HCT116 (cell line): ENCODE results near the gene NCAPG2. TPM values are rescaled to one million over a fixed set of nuclear protein-coding genes. Genes with fewer than 3 reads are reported as not detected.

ENCODE experiments used
- ATAC-seq: fragments of 200-7000 bp; cut with Tn5 transposase; 2 replicates; pipeline ENCODE4 v1.9.1; 2020; ENCODE audit warnings: mild to moderate bottlenecking, moderate library complexity
- BruUV-seq: library from RNA; stranded (reverse); fragments of 400-500 nt; replicated peaks from 2 replicates; lab custom pipeline; 2021; lab: Mats Ljungman, UMichigan
- CTCF ChIA-PET: fragments of 300-600 bp; sonication (Branson Sonifier 250); formaldehyde crosslinking; loops from one replicate; lab custom pipeline; 2021; ENCODE audit warnings: antibody characterized with exemption; lab: Charles Lee
- POLR2A ChIA-PET: fragments of 300-600, 350-600 bp; sonication (Branson Sonifier 250); formaldehyde crosslinking; loops from one replicate; lab custom pipeline; 2021; ENCODE audit warnings: antibody characterized with exemption; lab: Charles Lee
- RAD21 ChIA-PET, 2 experiments: fragments of 300-600 bp; sonication (Branson Sonifier 250); formaldehyde crosslinking; loops; one replicate each; lab custom pipeline; 2023; ENCODE audit warnings: low total read pairs in 2 of 2; ENCODE audit not compliant: uncharacterized antibody in 2 of 2, unreplicated experiment in 2 of 2, low non-redundant PET in 1 of 2; lab: Charles Lee
- DNase-seq: peaks from one replicate; pipeline ENCODE4 v3.0.0-alpha.2; 2010; ENCODE audit warnings: low read depth, low spot score
- H2AFZ ChIP-seq: fragments of 200-600 bp; shearing (Covaris generic), sonication (generic); 2 replicates; pipeline ENCODE4 v1.6.1; 2017; ENCODE audit warnings: low read depth, mixed run types, mixed read lengths, antibody characterized with exemption, low read length; ENCODE audit not compliant: poor library complexity, severe bottlenecking
- H3K27ac ChIP-seq: 2 replicates; pipeline ENCODE4 v1.5.1; 2012; ENCODE audit warnings: low read depth, low read length
- H3K27me3 ChIP-seq: fragments of 200-600 bp; sonication (generic); 2 replicates; pipeline ENCODE4 v1.6.1; 2016; ENCODE audit warnings: mixed run types, low read length, mixed read lengths; ENCODE audit not compliant: insufficient read depth
- H3K36me3 ChIP-seq, 2 experiments: fragments of 200-500 bp in 1 of 2; fragments of 200-600 bp in 1 of 2; sonication (Bioruptor generic) in 1 of 2; sonication (generic) in 1 of 2; 2 replicates each; pipeline versions ENCODE4 v1.5.1 to v1.6.1; 2014 to 2016; ENCODE audit warnings: low read length in 2 of 2, inconsistent platforms in 1 of 2, mixed read lengths in 1 of 2, mixed run types in 1 of 2; ENCODE audit not compliant: insufficient read depth in 2 of 2, control insufficient read depth in 1 of 2
- H3K4me1 ChIP-seq, 2 experiments: fragments of 200-600 bp in 1 of 2; sonication (generic) in 1 of 2; 2 replicates each; pipeline versions ENCODE4 v1.5.1 to v1.6.1; 2012 to 2017; ENCODE audit warnings: low read length in 2 of 2, inconsistent platforms in 1 of 2, mild to moderate bottlenecking in 1 of 2, mixed read lengths in 1 of 2, mixed run types in 1 of 2, moderate library complexity in 1 of 2; ENCODE audit not compliant: insufficient read depth in 2 of 2, control insufficient read depth in 1 of 2
- H3K4me2 ChIP-seq: fragments of 200-600 bp; sonication (generic); 2 replicates; pipeline ENCODE4 v1.6.1; 2017; ENCODE audit warnings: mixed run types, low read length, mixed read lengths
- H3K4me3 ChIP-seq, 2 experiments: fragments of 200-600 bp in 1 of 2; sonication (generic) in 1 of 2; replicated peaks in 1 of 2; 2 replicates each; pipeline ENCODE4 v1.5.1; 2011 to 2016; ENCODE audit warnings: low read length in 2 of 2, control low read depth in 1 of 2, low read depth in 1 of 2, mild to moderate bottlenecking in 1 of 2, mixed read lengths in 1 of 2, mixed run types in 1 of 2
- H3K79me2 ChIP-seq: fragments of 200-600 bp; sonication (generic); 2 replicates; pipeline ENCODE4 v1.6.1; 2017; ENCODE audit warnings: mild to moderate bottlenecking, mixed run types, low read length, moderate library complexity, mixed read lengths; ENCODE audit not compliant: insufficient read depth
- H3K9ac ChIP-seq: fragments of 200-600 bp; sonication (generic); 2 replicates; pipeline ENCODE4 v1.6.1; 2016; ENCODE audit warnings: low read length, mixed read lengths
- H3K9me2 ChIP-seq: fragments of 200-600 bp; sonication (generic), shearing (Covaris generic); 2 replicates; pipeline ENCODE4 v1.6.1; 2017; ENCODE audit warnings: mixed run types, mild to moderate bottlenecking, moderate library complexity; ENCODE audit not compliant: insufficient read depth
- H3K9me3 ChIP-seq, 2 experiments: fragments of 200-500 bp in 1 of 2; fragments of 200-600 bp in 1 of 2; sonication (Bioruptor generic) in 1 of 2; sonication (generic) in 1 of 2; 2 replicates each; pipeline ENCODE4 v1.6.1; 2014 to 2017; ENCODE audit warnings: low read length in 2 of 2, mixed read lengths in 2 of 2, inconsistent platforms in 1 of 2, low read depth in 1 of 2, mild to moderate bottlenecking in 1 of 2, mixed run types in 1 of 2, moderate library complexity in 1 of 2; ENCODE audit not compliant: control insufficient read depth in 1 of 2, insufficient read depth in 1 of 2
- H4K20me1 ChIP-seq: fragments of 200-600 bp; sonication (generic), shearing (Covaris generic); 2 replicates; pipeline ENCODE4 v1.6.1; 2017; ENCODE audit warnings: mixed run types, mild to moderate bottlenecking, moderate library complexity; ENCODE audit not compliant: insufficient read depth
- CTCF ChIP-seq, 3 experiments: fragments of 200-600 bp in 1 of 3; sonication (generic) in 1 of 3; IDR thresholded peaks in 2 of 3; conservative IDR thresholded peaks in 1 of 3; 2 replicates each; pipeline ENCODE4 v1.5.1; 2012 to 2017; ENCODE audit warnings: low read depth in 2 of 3, low read length in 2 of 3, antibody characterized with exemption in 1 of 3, borderline replicate concordance in 1 of 3, control low read depth in 1 of 3, mild to moderate bottlenecking in 1 of 3, mixed read lengths in 1 of 3, mixed run types in 1 of 3, moderate library complexity in 1 of 3; ENCODE audit not compliant: insufficient read depth in 1 of 3
- ELF1 ChIP-seq: IDR thresholded peaks from 2 replicates; pipeline ENCODE4 v1.6.1; 2012; ENCODE audit warnings: low read depth, borderline replicate concordance
- EZH2 ChIP-seq: fragments of 200-600 bp; sonication (generic); IDR thresholded peaks from 2 replicates; pipeline ENCODE4 v1.6.1; 2017; ENCODE audit warnings: antibody characterized with exemption, mixed run types
- EZH2phosphoT487 ChIP-seq: fragments of 200-600 bp; IDR thresholded peaks from 2 replicates; pipeline ENCODE4 v1.6.1; 2018; ENCODE audit warnings: antibody characterized with exemption, borderline replicate concordance
- FOSL1 ChIP-seq: IDR thresholded peaks from 2 replicates; pipeline ENCODE4 v1.6.1; 2012; ENCODE audit warnings: low read depth
- MAX ChIP-seq: IDR thresholded peaks from 2 replicates; pipeline ENCODE4 v1.6.1; 2012
- POLR2A ChIP-seq: IDR thresholded peaks from 2 replicates; pipeline ENCODE4 v1.7.0; 2011; ENCODE audit warnings: borderline replicate concordance; ENCODE audit not compliant: insufficient read depth, insufficient read length; ENCODE audit errors: extremely low read depth
- RAD21 ChIP-seq: IDR thresholded peaks from 2 replicates; pipeline ENCODE4 v1.6.1; 2012; ENCODE audit warnings: low read depth, mild to moderate bottlenecking
- TCF7L2 ChIP-seq: IDR thresholded peaks from 2 replicates; pipeline ENCODE4 v1.7.0; 2011; ENCODE audit warnings: borderline replicate concordance, inconsistent platforms; ENCODE audit not compliant: insufficient read depth, insufficient read length; ENCODE audit errors: extremely low read depth
- ZBTB33 ChIP-seq: IDR thresholded peaks from 2 replicates; pipeline ENCODE4 v1.6.1; 2011; ENCODE audit warnings: mild to moderate bottlenecking, low read length, moderate library complexity; ENCODE audit not compliant: insufficient replicate concordance; ENCODE audit errors: extremely low read depth
- ZFX ChIP-seq: fragments of 450-650 bp; IDR thresholded peaks from 2 replicates; pipeline ENCODE4 v1.6.1; 2017
- ZNF274 ChIP-seq: fragments of 200-500 bp; sonication (Bioruptor generic); IDR thresholded peaks from 2 replicates; pipeline ENCODE4 v1.6.1; 2014; ENCODE audit warnings: mild to moderate bottlenecking, low read depth, low read length, inconsistent platforms
- intact Hi-C: fragments of 100-400 bp; cut with micrococcal nuclease; formaldehyde crosslinking; loops from 2 replicates; pipeline ENCODE4 v1.10.0; 2022
- total RNA-seq: library from RNA; stranded (reverse); gene quantifications from one replicate; pipeline ENCODE4 v1.2.1, GENCODE V29; 2021; ENCODE audit not compliant: unreplicated experiment

NCAPG2 gene
- total RNA-seq, 1 experiment from 2014 or later: 73.1 TPM

GRCh38 chr7:158592541-158592940, 112.1 kb downstream of the NCAPG2 start:
- no peak for TF ChIP-seq ZNF274
- TF ChIP-seq FOSL1: no peak
- TF ChIP-seq EZH2: no peak
- no peak for TF ChIP-seq ZFX
- TF ChIP-seq TCF7L2: no peak
- TF ChIP-seq MAX: no peak
- no peak for TF ChIP-seq CTCF (IDR thresholded peaks at IDR 0.05 in 2 of 3, conservative IDR thresholded peaks at IDR 0.05 in 1 of 3; ENCODE audit: borderline replicate concordance in 1 of 3, insufficient read depth in 1 of 3, low read depth in 2 of 3, low read length in 2 of 3)
- no peak for TF ChIP-seq ZBTB33
- no peak for TF ChIP-seq EZH2phosphoT487
- no peak for TF ChIP-seq RAD21
- TF ChIP-seq POLR2A: no peak
- TF ChIP-seq ELF1: no peak
- Histone ChIP-seq H3K4me2 (no peak overlapping the region), H3K4me1 (no peaks in the 10 kb centered on the region), H3K9ac (no peak overlapping the region), H2AFZ (no peak overlapping the region), H3K9me3 (peaks cover 0 to 3% of the 10 kb centered on the region in 2 experiments; a peak in 2 of 4 replicates), H3K79me2 (no peaks in the 10 kb centered on the region), H3K36me3 (no peaks in the 10 kb centered on the region), H3K27me3 (no peaks in the 10 kb centered on the region; the same call in 1 of the 2 replicates), H3K9me2 (no peaks in the 10 kb centered on the region), H3K4me3 (no peak overlapping the region), H3K27ac (no peak overlapping the region), H4K20me1 (no peaks in the 10 kb centered on the region)
- POLR2A ChIA-PET: no interaction called here
- BruUV-seq: no TSS peak
- intact Hi-C loops: no loop called here
- ATAC-seq (no peak), DNase-seq (no peak)
- RAD21 ChIA-PET: no interaction called here
- CTCF ChIA-PET: no interaction called here
